ENCODE results near the gene GNPTAB.

DNA sequence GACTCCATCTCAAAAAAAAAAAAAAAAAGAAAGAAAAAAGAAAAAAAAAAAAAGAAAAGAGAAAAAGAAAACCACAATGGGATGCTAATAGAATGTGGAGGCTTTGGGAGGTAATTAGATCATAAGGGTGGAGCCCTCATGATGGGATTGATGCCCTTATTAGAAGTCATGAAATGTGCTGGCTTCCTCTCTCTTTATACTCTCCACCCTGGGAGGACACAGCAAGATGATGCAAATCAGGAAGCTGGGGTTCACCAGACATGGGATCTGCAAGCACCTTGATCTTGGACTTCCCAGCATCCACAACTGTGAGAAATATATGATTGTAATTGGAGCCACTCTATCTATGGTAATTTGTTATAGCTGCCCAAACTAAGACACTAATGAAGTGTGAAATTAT, 33.2 kb upstream of the GNPTAB start:
- TF ChIP-seq, protein P1, sequence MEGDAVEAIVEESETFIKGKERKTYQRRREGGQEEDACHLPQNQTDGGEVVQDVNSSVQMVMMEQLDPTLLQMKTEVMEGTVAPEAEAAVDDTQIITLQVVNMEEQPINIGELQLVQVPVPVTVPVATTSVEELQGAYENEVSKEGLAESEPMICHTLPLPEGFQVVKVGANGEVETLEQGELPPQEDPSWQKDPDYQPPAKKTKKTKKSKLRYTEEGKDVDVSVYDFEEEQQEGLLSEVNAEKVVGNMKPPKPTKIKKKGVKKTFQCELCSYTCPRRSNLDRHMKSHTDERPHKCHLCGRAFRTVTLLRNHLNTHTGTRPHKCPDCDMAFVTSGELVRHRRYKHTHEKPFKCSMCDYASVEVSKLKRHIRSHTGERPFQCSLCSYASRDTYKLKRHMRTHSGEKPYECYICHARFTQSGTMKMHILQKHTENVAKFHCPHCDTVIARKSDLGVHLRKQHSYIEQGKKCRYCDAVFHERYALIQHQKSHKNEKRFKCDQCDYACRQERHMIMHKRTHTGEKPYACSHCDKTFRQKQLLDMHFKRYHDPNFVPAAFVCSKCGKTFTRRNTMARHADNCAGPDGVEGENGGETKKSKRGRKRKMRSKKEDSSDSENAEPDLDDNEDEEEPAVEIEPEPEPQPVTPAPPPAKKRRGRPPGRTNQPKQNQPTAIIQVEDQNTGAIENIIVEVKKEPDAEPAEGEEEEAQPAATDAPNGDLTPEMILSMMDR (IDR thresholded peaks at IDR 0.05) = no peak
- TF ChIP-seq POLR2A (IDR thresholded peaks at IDR 0.05) = no peak
